Esophagus muscularis mucosa (tissue), 4 donors: Measurements from ENCODE around the gene POC1A. TPM values are rescaled to one million over a fixed set of nuclear protein-coding genes. Genes with fewer than 3 reads are reported as not detected.

ENCODE experiments used
- DNase-seq: peaks from one replicate; pipeline ENCODE4 v3.0.0-alpha.2; 2017; ENCODE audit errors: extremely low spot score
- H3K27ac ChIP-seq, 4 donors: fragments of 200-600 bp; sonication (generic); replicated peaks in 1 of 4; 1 replicate in 3 of 4; 2 replicates in 1 of 4; pipeline ENCODE4 v1.5.1; 2016 to 2019; ENCODE audit warnings: mild to moderate bottlenecking in 1 of 4
- H3K27me3 ChIP-seq, 4 donors: fragments of 200-600 bp; sonication (generic); one replicate each; pipeline versions ENCODE4 v1.5.1 to v1.6.0; 2016 to 2019
- H3K36me3 ChIP-seq, 4 donors: fragments of 200-600 bp; sonication (generic); one replicate each; pipeline ENCODE4 v1.5.1; 2016 to 2019
- H3K4me1 ChIP-seq, 4 donors: fragments of 200-600 bp; sonication (generic); one replicate each; pipeline ENCODE4 v1.5.1; 2016 to 2019
- H3K4me3 ChIP-seq, 4 donors: fragments of 200-600 bp; sonication (generic); 1 replicate in 2 of 4; 2 replicates in 2 of 4; pipeline ENCODE4 v1.5.1; 2016 to 2019; ENCODE audit warnings: mild to moderate bottlenecking in 4 of 4, moderate library complexity in 1 of 4
- H3K9me3 ChIP-seq, 4 donors: fragments of 200-600 bp; sonication (generic); 1 replicate in 3 of 4; 2 replicates in 1 of 4; pipeline ENCODE4 v1.5.1; 2016 to 2019
- EP300 ChIP-seq: sonication (generic); formaldehyde crosslinking; IDR thresholded peaks from one replicate; pipeline ENCODE4 v1.6.1; 2017; ENCODE audit warnings: antibody characterized with exemption
- POLR2A ChIP-seq: fragments of 450-650 bp; IDR thresholded peaks from one replicate; pipeline ENCODE4 v1.6.1; 2017; ENCODE audit warnings: antibody characterized with exemption, moderate library complexity, mild to moderate bottlenecking, low read depth
- POLR2AphosphoS5 ChIP-seq, 2 donors: sonication (generic); formaldehyde crosslinking; IDR thresholded peaks; one replicate each; pipeline ENCODE4 v1.6.1; 2017; ENCODE audit warnings: antibody characterized with exemption in 2 of 2
- WGBS: methylation state at CpG from one replicate; pipeline ENCODE4 v1.1.5; 2018; 5-methylcytosine and 5-hydroxymethylcytosine counted together
- intact Hi-C: fragments of 100-400 bp; cut with DNase I; formaldehyde crosslinking; loops from one replicate; pipeline ENCODE4 v1.15.1; 2023
- total RNA-seq, 4 donors: library from RNA; depleted of rRNA; stranded (reverse); fragments of >200 nt; gene quantifications; one replicate each; pipeline versions ENCODE4 v1.1.0 to v1.2.1, GENCODE V29; 2016
- TF ChIP-seq, protein P1 (sequence below), 3 experiments: fragments of 200-600 bp in 2 of 3; fragments of 450-650 bp in 1 of 3; sonication (generic) in 2 of 3; IDR thresholded peaks; one replicate each; pipeline ENCODE4 v1.5.1; 2017 to 2019; ENCODE audit warnings: antibody characterized with exemption in 3 of 3, mild to moderate bottlenecking in 2 of 3, moderate library complexity in 1 of 3

POC1A gene
- total RNA-seq, 4 donors from 2014 or later = 0.71 to 2.1 (median 1.2) TPM

DNA sequence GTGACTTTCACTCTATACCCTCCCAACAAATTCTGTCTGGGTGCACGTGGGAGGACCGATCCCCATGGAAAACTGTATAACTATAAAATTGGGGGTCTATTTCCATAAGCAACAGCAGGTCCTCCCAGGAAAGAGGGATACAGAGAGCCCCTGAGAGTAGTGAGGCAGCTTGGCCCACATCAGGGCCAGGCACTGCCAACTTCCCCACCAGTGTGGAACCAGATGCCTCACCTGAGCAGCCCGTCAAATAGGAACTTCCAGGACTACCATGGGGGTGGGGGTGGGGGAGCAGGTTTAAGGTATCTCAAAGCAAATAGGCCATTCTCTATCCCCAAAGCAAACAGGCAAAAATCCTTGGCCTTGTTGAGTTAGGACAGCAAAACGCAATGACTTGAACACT lies 64.5 kb downstream of the POC1A start:
- 84% methylated on average over 4 of the region's 4 CpGs for WGBS
- no peak for DNase-seq
- Histone ChIP-seq H3K36me3 (no peaks in the 10 kb centered on the region), H3K4me3 (no peak overlapping the region), H3K9me3 (no peaks in the 10 kb centered on the region), H3K27me3 (no peaks in the 10 kb centered on the region), H3K27ac (peak overlapping the region in 3 of 4 donors; percentile 51 to 54 (median 54)), H3K4me1 (peaks cover 37 to 50% (median 39%) of the 10 kb centered on the region in 4 donors)
- intact Hi-C loops = no loop called here
- TF ChIP-seq EP300 (no peak), POLR2AphosphoS5 (IDR thresholded peaks at IDR 0.05) (no peak), POLR2A (no peak)
- TF ChIP-seq, protein P1, sequence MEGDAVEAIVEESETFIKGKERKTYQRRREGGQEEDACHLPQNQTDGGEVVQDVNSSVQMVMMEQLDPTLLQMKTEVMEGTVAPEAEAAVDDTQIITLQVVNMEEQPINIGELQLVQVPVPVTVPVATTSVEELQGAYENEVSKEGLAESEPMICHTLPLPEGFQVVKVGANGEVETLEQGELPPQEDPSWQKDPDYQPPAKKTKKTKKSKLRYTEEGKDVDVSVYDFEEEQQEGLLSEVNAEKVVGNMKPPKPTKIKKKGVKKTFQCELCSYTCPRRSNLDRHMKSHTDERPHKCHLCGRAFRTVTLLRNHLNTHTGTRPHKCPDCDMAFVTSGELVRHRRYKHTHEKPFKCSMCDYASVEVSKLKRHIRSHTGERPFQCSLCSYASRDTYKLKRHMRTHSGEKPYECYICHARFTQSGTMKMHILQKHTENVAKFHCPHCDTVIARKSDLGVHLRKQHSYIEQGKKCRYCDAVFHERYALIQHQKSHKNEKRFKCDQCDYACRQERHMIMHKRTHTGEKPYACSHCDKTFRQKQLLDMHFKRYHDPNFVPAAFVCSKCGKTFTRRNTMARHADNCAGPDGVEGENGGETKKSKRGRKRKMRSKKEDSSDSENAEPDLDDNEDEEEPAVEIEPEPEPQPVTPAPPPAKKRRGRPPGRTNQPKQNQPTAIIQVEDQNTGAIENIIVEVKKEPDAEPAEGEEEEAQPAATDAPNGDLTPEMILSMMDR (IDR thresholded peaks at IDR 0.05) = no peak

DNA sequence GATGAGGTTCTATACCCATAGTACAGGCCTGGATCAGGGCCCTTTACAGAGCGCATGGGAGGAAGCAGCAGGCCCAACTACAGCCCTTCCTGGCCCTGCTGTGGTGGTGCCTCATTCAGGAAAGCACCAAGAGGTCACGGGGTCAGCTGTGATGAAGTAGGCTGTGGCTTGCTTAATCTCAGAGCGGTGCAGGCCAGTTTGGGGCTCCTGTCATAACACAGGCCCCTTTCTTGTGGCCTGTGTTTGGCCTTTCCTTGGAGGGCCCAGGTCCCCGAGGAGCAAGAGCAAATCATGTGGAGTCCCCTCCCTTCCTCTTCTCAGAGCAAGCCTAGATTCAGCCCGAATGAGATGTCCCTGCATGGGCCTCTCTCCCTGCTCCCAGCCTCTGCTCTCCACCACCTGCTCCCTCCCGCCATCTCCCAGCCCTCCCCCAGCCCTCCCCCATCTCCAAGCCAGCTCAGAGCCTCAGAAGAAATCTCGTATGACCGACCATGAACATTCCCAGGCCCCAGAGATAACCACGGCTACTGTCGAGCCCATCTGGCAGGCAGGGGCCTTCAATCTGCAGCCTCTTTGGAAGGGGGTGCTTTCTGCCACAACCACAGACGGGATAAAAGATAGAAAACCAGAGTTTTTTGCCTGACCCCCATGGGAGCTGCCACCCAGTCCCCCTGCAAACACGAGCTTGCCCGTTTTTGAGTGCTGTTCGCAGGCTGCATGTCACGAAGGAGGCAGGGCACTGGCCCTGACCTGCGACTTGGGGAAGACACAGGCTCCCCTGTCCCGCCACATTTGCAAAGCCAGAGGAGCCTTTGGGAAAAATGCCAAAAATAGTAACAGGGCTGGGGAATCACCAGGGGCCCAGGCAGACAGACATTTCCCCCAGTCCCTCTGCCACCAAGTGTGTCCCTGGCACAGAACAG lies 65.5 kb downstream of the POC1A start:
- Histone ChIP-seq H3K9me3 (no peaks in the 10 kb centered on the region), H3K4me3 (no peak overlapping the region), H3K36me3 (no peaks in the 10 kb centered on the region), H3K27ac (no peak overlapping the region), H3K27me3 (no peaks in the 10 kb centered on the region), H3K4me1 (peaks cover 37 to 50% (median 39%) of the 10 kb centered on the region in 4 donors)
- no peak for DNase-seq
- TF ChIP-seq POLR2A (no peak), EP300 (no peak), POLR2AphosphoS5 (IDR thresholded peaks at IDR 0.05) (no peak)
- TF ChIP-seq, protein P1 (IDR thresholded peaks at IDR 0.05) = no peak
- 78% methylated on average over 15 of the region's 17 CpGs for WGBS
- intact Hi-C loops = no loop called here

DNA sequence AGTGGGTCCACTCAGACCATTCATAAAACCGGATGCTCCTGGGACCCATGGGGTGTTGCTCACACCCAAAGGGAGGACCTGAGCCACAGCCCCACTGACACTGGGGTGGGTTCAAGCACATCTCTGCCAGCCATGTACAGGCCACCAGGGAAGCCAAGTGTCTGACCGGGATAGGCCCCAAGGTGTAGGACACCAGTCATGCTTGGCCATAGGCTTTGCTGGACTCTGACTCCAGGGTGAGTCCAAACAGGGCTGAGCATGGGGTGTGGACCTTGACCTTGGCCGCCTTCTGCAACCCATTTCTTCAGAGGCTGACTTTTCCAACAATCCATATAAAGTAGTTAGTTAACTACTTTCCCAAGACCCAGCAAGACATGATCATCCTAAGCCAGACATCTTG lies 66.5 kb downstream of the POC1A start:
- DNase-seq = no peak
- Histone ChIP-seq H3K4me1 (peaks cover 37 to 50% (median 39%) of the 10 kb centered on the region in 4 donors), H3K4me3 (no peak overlapping the region), H3K27ac (peak overlapping the region in 1 of 4 donors; percentile 7), H3K36me3 (no peaks in the 10 kb centered on the region), H3K27me3 (no peaks in the 10 kb centered on the region), H3K9me3 (no peaks in the 10 kb centered on the region)
- WGBS = 93% methylated on average over 2 of the region's 3 CpGs
- no peak for TF ChIP-seq POLR2A
- no peak for TF ChIP-seq POLR2AphosphoS5 (IDR thresholded peaks at IDR 0.05)
- no peak for TF ChIP-seq EP300
- TF ChIP-seq, protein P1 (IDR thresholded peaks at IDR 0.05) = no peak
- intact Hi-C loops = no loop called here

DNA sequence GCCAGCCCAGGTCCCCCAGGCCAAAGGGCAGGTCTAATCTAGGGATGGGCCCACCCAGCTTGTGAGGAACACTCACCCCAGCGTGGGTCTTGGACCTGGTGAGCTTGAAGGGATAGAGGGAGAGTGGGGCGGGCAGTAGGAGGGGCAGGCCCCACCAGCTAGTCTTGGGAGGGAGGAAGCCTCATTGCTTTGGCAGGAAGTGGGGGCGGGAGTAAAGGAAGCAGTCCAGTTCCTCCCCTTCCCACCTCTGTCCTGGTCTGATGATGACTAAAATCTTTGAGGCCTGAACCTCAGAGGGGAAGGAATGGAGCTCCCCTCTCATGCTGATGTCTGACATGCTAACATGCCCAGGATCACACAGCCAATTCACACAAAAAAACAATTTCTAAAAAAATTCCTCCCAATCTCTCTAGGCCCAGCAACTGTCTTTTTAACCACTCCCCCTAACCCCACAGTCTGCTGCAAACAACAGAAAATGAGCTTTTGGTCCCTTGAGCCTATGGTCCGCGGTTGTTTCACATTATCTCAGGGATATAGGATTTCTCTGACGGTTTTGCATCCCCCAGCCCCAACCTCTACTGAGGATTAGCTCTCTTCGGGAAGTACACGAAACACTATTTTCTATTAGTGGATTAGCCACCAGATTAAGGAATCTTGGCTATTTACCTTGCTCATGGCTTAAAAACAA lies 67.1 kb downstream of the POC1A start:
- DNase-seq = no peak
- intact Hi-C loops = no loop called here
- Histone ChIP-seq H3K4me1 (peaks cover 37 to 50% (median 39%) of the 10 kb centered on the region in 4 donors), H3K9me3 (no peaks in the 10 kb centered on the region), H3K27me3 (no peaks in the 10 kb centered on the region), H3K4me3 (no peak overlapping the region), H3K27ac (peak overlapping the region in 1 of 4 donors; percentile 7), H3K36me3 (no peaks in the 10 kb centered on the region)
- TF ChIP-seq POLR2AphosphoS5 (IDR thresholded peaks at IDR 0.05) (no peak), EP300 (no peak), POLR2A (no peak)
- TF ChIP-seq, protein P1 (IDR thresholded peaks at IDR 0.05) = no peak
- 73% methylated on average over 8 of the region's 8 CpGs for WGBS
